Measurements from ENCODE around the gene EMD. TPM values are rescaled to one million over a fixed set of nuclear protein-coding genes. Genes with fewer than 3 reads are reported as not detected.
"Not testable (repeated sequence)": the region's sequence is repeated elsewhere in the genome, so short reads cannot be mapped to it uniquely, and the experiment has no call there.

Gene EMD
- total RNA-seq, 1 experiment from 2014 or later, result 15.1 TPM

GRCh38 chrX:154396363-154396762 is 17.3 kb downstream of the EMD start:
- not testable (repeated sequence) for DNase-seq (ENCODE audit: low read depth)

GRCh38 chrX:154396973-154397887 is 18.1 kb downstream of the EMD start:
- DNase-seq (ENCODE audit: low read depth), result no peak

- DNase-seq (ENCODE audit: low read depth), result peak; percentile 95
Observed at GRCh38 chrX:154397888-154398667, 19.0 kb downstream of the EMD start, which contains the start of gene RPL10. Gene RPL10, plus strand, starts transcription at chrX:154398377. Its CDS starts 143 bp downstream, at chrX:154398520.

GRCh38 chrX:154398668-154399526 is 19.8 kb downstream of the EMD start:
- peak; percentile 72 for DNase-seq (ENCODE audit: low read depth)

GRCh38 chrX:154399527-154400368 is 20.7 kb downstream of the EMD start:
- no peak for DNase-seq (ENCODE audit: low read depth)

- DNase-seq (ENCODE audit: low read depth), result not testable (repeated sequence)
Observed at GRCh38 chrX:154400369-154400817, 21.3 kb downstream of the EMD start.

- peak; percentile 48 for DNase-seq (ENCODE audit: low read depth)
Observed at GRCh38 chrX:154401045-154401799, 22.1 kb downstream of the EMD start.

GRCh38 chrX:154401918-154402621 is 23.0 kb downstream of the EMD start:
- DNase-seq (ENCODE audit: low read depth), result no peak

- DNase-seq (ENCODE audit: low read depth), result no peak
Observed at GRCh38 chrX:154402622-154403127, 23.6 kb downstream of the EMD start.

- no peak for DNase-seq (ENCODE audit: low read depth)
Observed at GRCh38 chrX:154403192-154403591, 24.1 kb downstream of the EMD start.

- no peak for DNase-seq (ENCODE audit: low read depth)
Observed at GRCh38 chrX:154403858-154404257, 24.8 kb downstream of the EMD start.

GRCh38 chrX:154404625-154405192 is 25.6 kb downstream of the EMD start:
- DNase-seq (ENCODE audit: low read depth), result no peak

GRCh38 chrX:154408659-154409221 is 29.6 kb downstream of the EMD start:
- DNase-seq (ENCODE audit: low read depth), result no peak

GRCh38 chrX:154409222-154409871 is 30.3 kb downstream of the EMD start, which contains the start of gene DNASE1L1:
Gene DNASE1L1, minus strand, starts transcription at chrX:154409254. Its CDS starts 3,686 bp downstream, at chrX:154405568.
- peak; percentile 93 for DNase-seq (ENCODE audit: low read depth)

GRCh38 chrX:154411981-154412340 is 32.9 kb downstream of the EMD start:
- DNase-seq (ENCODE audit: low read depth), result peak; percentile 64

GRCh38 chrX:154412468-154412867 is 33.4 kb downstream of the EMD start:
- DNase-seq (ENCODE audit: low read depth), result no peak

GRCh38 chrX:154413142-154413541 is 34.0 kb downstream of the EMD start:
- DNase-seq (ENCODE audit: low read depth), result no peak

GRCh38 chrX:154417157-154417556 is 38.1 kb downstream of the EMD start:
- DNase-seq (ENCODE audit: low read depth), result no peak
